ENCODE measurements around the gene C14orf119.
A peak's percentile ranks its signal among the peaks of the same experiment; 100 is the strongest.

C14orf119 gene

DNA sequence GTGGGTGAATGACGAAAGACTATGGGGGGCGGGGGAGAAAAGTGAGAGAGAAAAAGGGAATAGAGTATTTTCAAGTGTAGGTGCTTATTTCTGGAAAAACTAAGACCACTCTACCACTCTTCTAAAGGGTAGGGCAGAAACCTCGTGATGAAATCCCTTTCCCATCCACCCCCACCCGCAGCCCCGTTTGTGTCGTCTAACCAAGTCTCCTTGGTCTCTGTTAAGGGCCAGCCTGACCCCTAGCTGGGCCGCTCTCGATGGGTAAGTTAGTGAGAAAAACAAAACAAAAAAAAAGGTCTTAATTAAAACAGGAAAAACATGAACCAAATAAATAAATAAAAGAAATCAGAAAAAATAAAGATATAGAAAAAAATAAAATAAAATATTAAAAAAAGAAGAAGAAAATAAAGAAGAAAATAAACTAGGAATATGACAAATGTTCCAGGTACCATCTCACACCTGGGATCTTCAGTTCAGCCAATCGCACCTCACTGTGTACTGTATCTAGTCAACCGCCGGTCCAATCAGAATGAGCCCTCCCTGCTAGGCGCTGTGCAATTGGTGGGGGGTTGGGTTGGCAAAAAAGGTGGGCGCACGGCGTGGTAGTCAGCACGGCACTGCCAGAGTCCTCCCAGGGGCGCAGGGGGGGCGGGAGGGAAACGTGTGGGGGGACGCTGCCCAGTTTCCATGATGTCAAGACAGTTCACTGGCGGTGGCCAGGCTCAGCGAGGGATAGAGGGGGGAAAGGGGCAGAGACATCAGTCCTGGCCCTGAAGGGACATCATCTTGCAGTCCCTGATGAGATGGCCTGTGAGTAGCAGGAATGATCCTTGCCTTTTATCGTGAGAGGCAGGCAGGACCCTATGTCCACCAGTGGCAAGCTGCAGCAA lies 28.2 kb upstream of the C14orf119 start:
- H3K27ac ChIP-seq (ENCODE audit: low read length) = no peak overlapping the region
- no peak overlapping the region for H3K4me3 ChIP-seq (ENCODE audit: low read length)
- peaks cover 73% of the 10 kb centered on the region for H3K36me3 ChIP-seq (ENCODE audit: control insufficient read depth, low read depth, low read length)
- H3K4me1 ChIP-seq (ENCODE audit: control insufficient read depth, low read depth, low read length) = peaks cover 24% of the 10 kb centered on the region
- no peaks in the 10 kb centered on the region for H3K27me3 ChIP-seq (ENCODE audit: control insufficient read depth, insufficient read depth, low read length)
- no peaks in the 10 kb centered on the region for H3K9me3 ChIP-seq (ENCODE audit: control insufficient read depth, low read depth, low read length)
- no peak overlapping the region for H3K9ac ChIP-seq (ENCODE audit: low read length)

DNA sequence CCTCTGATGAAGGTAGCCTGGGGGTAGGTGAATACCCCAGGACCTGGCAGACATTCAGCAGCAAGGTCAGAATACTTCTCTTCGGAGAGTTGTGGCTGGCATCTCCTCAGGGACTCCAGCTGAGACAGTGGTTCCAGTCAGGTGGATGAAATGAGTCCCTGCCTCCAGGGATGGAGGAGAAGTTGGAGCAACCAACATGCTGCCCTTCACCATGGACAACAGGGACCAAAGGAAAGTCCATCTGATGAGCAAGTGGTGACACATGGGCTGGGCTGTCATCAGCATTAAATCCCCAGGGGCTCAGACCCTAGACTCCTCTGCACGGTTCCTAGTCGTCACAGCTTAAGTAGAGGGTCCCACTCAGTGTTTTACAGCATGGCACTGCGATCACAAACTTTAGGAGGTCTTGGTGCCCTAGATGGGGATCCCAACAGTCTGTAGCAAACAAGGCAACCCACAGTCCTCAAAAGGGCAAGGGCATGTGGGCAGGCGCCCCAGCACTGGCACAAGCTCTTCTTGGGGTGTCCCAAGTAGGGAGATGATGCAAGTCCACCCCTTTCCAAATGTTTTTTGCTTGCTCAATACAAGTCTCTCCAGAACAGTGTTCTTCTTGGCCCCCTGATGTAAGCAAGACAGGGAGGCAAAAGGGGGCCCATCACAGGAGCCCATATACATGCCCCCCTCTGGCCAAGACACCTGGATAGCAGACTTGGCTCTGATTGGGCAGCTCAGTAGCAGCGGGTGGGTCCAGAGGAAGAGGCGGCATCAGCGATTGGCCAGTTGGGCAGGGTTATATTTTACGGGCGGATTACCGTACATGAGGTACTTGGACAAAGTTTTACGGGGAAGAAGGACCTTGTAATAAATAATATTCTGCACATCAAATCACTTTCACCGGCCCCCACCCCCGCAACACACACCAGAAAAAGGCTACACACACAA lies 27.2 kb upstream of the C14orf119 start:
- no peak overlapping the region for H3K27ac ChIP-seq (ENCODE audit: low read length)
- peaks cover 71% of the 10 kb centered on the region for H3K36me3 ChIP-seq (ENCODE audit: control insufficient read depth, low read depth, low read length)
- H3K9ac ChIP-seq (ENCODE audit: low read length) = peak overlapping the region; percentile 7

DNA sequence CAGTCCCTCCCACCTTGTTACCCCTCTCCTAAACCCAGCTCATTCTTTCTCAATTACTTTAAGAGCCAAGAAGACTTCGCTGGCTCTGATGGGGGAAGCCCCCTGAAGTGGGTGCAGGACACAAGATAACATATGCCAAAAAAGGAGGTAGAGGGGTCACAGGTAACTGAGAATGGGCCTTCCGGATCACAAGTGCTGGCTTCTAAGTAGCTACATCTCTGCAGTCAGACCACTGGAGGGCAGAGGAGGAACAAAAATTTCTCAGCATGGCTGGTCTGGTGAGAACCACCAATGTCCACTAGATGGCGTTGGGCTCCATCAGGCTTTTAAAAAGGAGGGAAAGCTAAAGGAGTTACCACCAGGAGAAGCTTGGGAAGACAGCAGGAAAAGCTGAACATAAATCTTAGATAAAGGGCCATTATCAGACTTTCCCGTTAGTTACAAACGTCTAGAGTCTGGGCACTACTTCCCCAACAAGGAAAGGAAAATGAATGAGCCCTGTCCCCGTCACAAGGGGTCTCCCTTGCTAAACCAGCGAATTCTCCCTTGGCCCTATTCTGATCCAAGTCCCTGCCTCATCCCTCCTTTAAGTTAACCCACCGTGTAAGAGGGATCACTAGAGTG lies 26.4 kb upstream of the C14orf119 start:
- Histone ChIP-seq H3K9ac (ENCODE audit: low read length) (peak overlapping the region; percentile 7), H3K36me3 (ENCODE audit: control insufficient read depth, low read depth, low read length) (peaks cover 69% of the 10 kb centered on the region), H3K4me3 (ENCODE audit: low read length) (peak overlapping the region; percentile 41), H3K27me3 (ENCODE audit: control insufficient read depth, insufficient read depth, low read length) (no peaks in the 10 kb centered on the region), H3K9me3 (ENCODE audit: control insufficient read depth, low read depth, low read length) (no peaks in the 10 kb centered on the region), H3K27ac (ENCODE audit: low read length) (peak overlapping the region; percentile 52), H3K4me1 (ENCODE audit: control insufficient read depth, low read depth, low read length) (peaks cover 33% of the 10 kb centered on the region)

More for the DNA sequence above, 27.2 kb upstream of the C14orf119 start:
- Histone ChIP-seq H3K27me3 (ENCODE audit: control insufficient read depth, insufficient read depth, low read length) (no peaks in the 10 kb centered on the region), H3K4me3 (ENCODE audit: low read length) (peak overlapping the region; percentile 41), H3K4me1 (ENCODE audit: control insufficient read depth, low read depth, low read length) (peaks cover 33% of the 10 kb centered on the region), H3K9me3 (ENCODE audit: control insufficient read depth, low read depth, low read length) (no peaks in the 10 kb centered on the region)

DNA sequence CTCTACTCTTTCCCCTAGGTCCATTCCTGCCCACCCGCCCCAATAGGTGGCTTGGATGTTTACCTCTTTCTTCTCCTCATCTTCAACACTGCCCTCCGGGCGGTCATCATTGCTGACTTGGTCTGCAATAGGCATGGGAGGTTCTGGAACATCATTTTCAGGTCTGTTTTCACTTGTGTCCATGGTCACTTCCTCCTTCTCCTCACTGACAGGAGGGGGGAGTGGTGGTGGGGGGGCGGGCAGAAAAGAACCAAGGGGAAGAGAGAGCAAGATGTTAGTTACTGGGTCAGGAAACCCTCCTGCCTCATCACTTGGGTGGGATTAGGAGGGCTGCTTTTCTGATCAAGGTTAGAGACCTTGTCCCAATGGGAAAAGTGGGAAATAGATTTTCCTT lies 25.9 kb upstream of the C14orf119 start:
- Histone ChIP-seq H3K27ac (ENCODE audit: low read length) (peak overlapping the region; percentile 52), H3K4me1 (ENCODE audit: control insufficient read depth, low read depth, low read length) (peaks cover 33% of the 10 kb centered on the region), H3K4me3 (ENCODE audit: low read length) (peak overlapping the region; percentile 14), H3K27me3 (ENCODE audit: control insufficient read depth, insufficient read depth, low read length) (no peaks in the 10 kb centered on the region), H3K36me3 (ENCODE audit: control insufficient read depth, low read depth, low read length) (peaks cover 67% of the 10 kb centered on the region), H3K9me3 (ENCODE audit: control insufficient read depth, low read depth, low read length) (no peaks in the 10 kb centered on the region), H3K9ac (ENCODE audit: low read length) (no peak overlapping the region)

DNA sequence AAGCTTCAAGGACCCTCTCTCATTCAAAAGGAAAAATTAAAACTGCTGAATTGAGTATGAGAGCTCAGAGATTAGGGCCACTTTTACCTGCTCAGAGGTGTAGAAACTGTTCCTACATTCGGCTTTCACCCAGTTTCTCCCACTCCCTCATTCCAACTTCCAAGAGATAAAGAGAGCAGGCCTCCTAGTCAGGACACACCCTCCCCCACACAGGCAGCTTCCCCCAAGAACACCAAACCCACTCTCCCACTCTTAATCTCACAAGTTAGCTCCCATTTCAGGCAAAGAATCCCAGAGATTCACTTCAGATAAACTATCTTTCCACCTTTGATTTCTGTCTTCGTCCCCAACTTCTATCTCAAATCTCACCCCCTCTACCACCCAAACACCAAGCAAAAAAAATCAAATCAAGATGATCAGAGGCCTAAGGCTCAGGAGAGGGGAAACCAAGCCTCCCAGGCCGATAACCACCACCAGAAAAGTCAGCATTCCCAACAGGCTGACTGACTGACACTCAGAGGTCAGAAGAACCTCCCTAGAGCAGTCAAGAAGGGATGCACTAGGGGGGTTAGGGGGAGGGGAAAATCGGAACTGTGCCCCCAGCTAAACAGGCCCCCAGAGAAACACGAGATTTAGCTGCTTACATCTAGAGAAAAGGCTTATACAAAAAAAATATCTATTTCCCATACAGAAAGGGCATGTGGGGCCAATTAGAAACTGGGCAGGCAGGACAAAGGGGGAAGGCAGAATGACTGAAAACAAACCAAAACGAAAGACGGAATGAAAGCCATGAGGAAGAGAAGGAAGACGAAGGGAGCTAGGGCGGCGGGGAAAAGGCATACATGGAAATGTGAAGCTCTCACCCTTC lies 24.8 kb upstream of the C14orf119 start:
- peak overlapping the region; percentile 66 for H3K27ac ChIP-seq (ENCODE audit: low read length)
- no peaks in the 10 kb centered on the region for H3K27me3 ChIP-seq (ENCODE audit: control insufficient read depth, insufficient read depth, low read length)
- peak overlapping the region; percentile 88 for H3K9ac ChIP-seq (ENCODE audit: low read length)
- H3K36me3 ChIP-seq (ENCODE audit: control insufficient read depth, low read depth, low read length) = peaks cover 67% of the 10 kb centered on the region
- H3K4me1 ChIP-seq (ENCODE audit: control insufficient read depth, low read depth, low read length) = peaks cover 33% of the 10 kb centered on the region
- peak overlapping the region; percentile 83 for H3K4me3 ChIP-seq (ENCODE audit: low read length)
- H3K9me3 ChIP-seq (ENCODE audit: control insufficient read depth, low read depth, low read length) = no peaks in the 10 kb centered on the region

DNA sequence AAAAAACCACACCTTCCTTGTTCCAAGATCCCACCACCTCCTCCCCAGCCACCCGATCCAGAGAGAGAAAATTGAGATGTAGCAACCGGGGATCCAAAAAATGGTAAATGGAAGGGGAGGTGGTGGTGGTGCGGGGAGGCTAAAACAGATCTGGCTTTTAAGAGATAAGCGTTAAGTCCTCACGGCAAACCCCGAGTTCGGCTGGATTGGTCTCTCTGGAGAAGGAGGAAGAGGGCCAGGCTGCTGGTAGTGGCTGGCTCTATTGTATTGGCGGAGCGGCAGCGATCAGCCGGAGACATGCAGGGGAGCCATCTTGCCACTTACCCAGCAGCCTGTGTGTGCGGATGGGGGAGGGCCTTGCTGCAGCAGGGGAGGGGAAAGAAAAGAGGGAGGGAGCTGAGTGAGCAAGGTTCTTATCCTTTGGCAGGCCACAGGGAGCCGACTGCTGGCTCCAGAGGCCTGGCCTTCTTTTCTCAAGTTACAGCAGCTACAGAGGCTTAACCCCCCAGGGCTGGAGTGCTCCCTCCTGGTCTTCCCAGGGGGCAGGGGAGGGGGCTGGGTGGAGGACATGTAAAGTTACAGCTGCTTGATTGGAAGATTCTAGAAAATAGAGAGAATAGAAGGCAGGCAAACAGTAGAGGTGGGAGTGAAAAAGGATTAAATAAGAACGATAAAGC lies 23.9 kb upstream of the C14orf119 start:
- H3K4me1 ChIP-seq (ENCODE audit: control insufficient read depth, low read depth, low read length) = peaks cover 33% of the 10 kb centered on the region
- H3K4me3 ChIP-seq (ENCODE audit: low read length) = peak overlapping the region; percentile 83
- H3K9me3 ChIP-seq (ENCODE audit: control insufficient read depth, low read depth, low read length) = no peaks in the 10 kb centered on the region
- H3K9ac ChIP-seq (ENCODE audit: low read length) = peak overlapping the region; percentile 88
- H3K27me3 ChIP-seq (ENCODE audit: control insufficient read depth, insufficient read depth, low read length) = no peaks in the 10 kb centered on the region
- H3K36me3 ChIP-seq (ENCODE audit: control insufficient read depth, low read depth, low read length) = peaks cover 67% of the 10 kb centered on the region
- H3K27ac ChIP-seq (ENCODE audit: low read length) = peak overlapping the region; percentile 66

DNA sequence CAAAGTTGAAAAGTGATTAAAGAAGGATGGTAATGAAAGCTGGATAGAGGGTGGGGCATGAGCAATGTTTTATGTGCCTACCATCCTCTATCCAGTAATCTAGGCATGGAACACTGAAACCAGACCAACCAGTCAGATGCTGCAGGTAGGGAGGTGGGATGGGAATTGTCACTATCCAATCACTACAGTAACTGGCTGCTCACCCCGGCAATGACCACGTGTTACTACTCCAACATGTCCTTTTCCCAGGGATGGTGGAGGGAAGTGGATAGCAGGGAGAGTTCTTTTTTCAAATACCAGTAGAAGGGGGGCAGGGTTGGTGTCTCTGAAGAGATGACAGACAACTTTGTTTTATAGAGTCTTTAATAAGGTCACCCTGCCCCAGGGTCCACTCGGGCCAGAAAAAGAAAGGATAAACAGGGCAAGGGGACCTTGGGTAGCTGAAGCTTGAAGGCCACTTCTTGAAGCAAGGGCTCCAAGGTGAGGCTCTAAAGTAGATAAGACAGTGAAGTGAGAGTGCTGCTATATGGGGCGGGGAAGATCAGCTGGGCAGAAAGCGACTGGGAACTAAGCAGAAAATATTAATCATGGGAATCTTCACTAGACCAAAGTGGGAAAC lies 23.3 kb upstream of the C14orf119 start:
- H3K36me3 ChIP-seq (ENCODE audit: control insufficient read depth, low read depth, low read length) = peaks cover 67% of the 10 kb centered on the region
- no peak overlapping the region for H3K27ac ChIP-seq (ENCODE audit: low read length)
- H3K4me1 ChIP-seq (ENCODE audit: control insufficient read depth, low read depth, low read length) = peaks cover 33% of the 10 kb centered on the region
- H3K4me3 ChIP-seq (ENCODE audit: low read length) = peak overlapping the region; percentile 83
- no peaks in the 10 kb centered on the region for H3K27me3 ChIP-seq (ENCODE audit: control insufficient read depth, insufficient read depth, low read length)
- no peaks in the 10 kb centered on the region for H3K9me3 ChIP-seq (ENCODE audit: control insufficient read depth, low read depth, low read length)
- no peak overlapping the region for H3K9ac ChIP-seq (ENCODE audit: low read length)

DNA sequence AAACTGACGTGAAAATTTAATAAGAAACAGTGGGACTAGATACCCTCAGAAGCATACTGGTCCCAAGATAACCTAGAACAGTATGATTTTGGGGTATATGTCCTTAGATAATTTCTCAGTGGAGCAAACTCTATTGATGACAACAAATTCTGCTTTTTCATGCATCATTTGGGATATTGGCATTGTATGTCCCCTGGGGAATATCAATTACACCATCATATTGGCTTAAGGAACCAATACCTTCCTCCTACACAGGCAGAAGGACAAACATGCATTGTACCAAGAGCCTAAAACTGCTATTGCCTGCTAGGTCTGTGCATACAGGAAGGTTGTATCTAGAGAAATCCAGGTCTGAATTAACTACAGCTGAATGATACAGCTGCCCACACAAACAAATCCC lies 20.4 kb upstream of the C14orf119 start:
- peaks cover 72% of the 10 kb centered on the region for H3K36me3 ChIP-seq (ENCODE audit: control insufficient read depth, low read depth, low read length)

DNA sequence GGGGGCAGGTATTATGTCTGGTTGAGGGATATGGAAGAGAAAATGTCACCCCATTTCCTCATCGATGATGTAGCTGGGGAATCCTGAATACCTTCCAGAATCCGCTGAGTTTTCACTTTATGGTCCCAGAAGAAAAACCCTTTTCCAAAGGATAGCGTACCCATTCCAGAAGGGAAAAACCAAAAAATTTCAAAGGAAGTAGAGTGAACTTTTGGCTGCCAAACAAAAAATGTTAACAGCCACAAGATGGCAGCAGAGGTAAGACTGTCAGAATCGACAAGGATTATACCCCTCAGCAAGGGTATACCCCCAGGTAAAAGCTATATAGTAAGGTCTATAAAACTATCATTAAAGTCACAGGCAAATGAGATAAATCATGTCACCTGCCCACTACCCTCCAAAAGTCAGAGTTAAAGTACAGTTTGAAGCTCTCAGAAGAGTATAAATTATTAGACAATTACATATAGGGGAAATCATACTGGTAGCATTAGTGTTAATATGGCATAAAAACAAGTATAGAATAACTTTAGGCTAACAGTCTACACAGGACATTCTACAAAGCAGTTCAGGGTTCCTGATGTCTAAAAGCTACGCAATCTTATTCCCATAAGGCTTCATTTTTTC lies 18.4 kb upstream of the C14orf119 start:
- Histone ChIP-seq H3K27ac (ENCODE audit: low read length) (no peak overlapping the region), H3K27me3 (ENCODE audit: control insufficient read depth, insufficient read depth, low read length) (no peaks in the 10 kb centered on the region), H3K36me3 (ENCODE audit: control insufficient read depth, low read depth, low read length) (peaks cover 92% of the 10 kb centered on the region), H3K9me3 (ENCODE audit: control insufficient read depth, low read depth, low read length) (no peaks in the 10 kb centered on the region), H3K4me3 (ENCODE audit: low read length) (no peak overlapping the region), H3K9ac (ENCODE audit: low read length) (no peak overlapping the region), H3K4me1 (ENCODE audit: control insufficient read depth, low read depth, low read length) (peaks cover 12% of the 10 kb centered on the region)

More for the DNA sequence above, 20.4 kb upstream of the C14orf119 start:
- Histone ChIP-seq H3K9me3 (ENCODE audit: control insufficient read depth, low read depth, low read length) (no peaks in the 10 kb centered on the region), H3K9ac (ENCODE audit: low read length) (no peak overlapping the region), H3K4me3 (ENCODE audit: low read length) (no peak overlapping the region), H3K4me1 (ENCODE audit: control insufficient read depth, low read depth, low read length) (peaks cover 19% of the 10 kb centered on the region), H3K27me3 (ENCODE audit: control insufficient read depth, insufficient read depth, low read length) (no peaks in the 10 kb centered on the region), H3K27ac (ENCODE audit: low read length) (no peak overlapping the region)
